Neuronal stem cell (in vitro differentiated cells): Measurements from ENCODE around the gene SYNE3.

ENCODE experiments used
- DNase-seq: peaks from one replicate; pipeline ENCODE4 v3.0.0-alpha.2; 2013; ENCODE audit warnings: low spot score
- H2AFZ ChIP-seq: one replicate; pipeline ENCODE4 v1.6.1; 2013; ENCODE audit warnings: mild to moderate bottlenecking, low read length, inconsistent platforms
- H2AK5ac ChIP-seq: 2 replicates; pipeline ENCODE4 v1.6.1; 2013; ENCODE audit warnings: low read depth, mild to moderate bottlenecking, inconsistent platforms, low read length, moderate library complexity, mixed read lengths
- H2BK120ac ChIP-seq: 2 replicates; pipeline ENCODE4 v1.6.1; 2013; ENCODE audit warnings: low read depth, mild to moderate bottlenecking, inconsistent platforms, low read length, moderate library complexity, mixed read lengths
- H2BK12ac ChIP-seq: one replicate; pipeline ENCODE4 v1.6.1; 2013; ENCODE audit warnings: low read length, inconsistent platforms
- H2BK15ac ChIP-seq: 2 replicates; pipeline ENCODE4 v1.6.1; 2013; ENCODE audit warnings: mild to moderate bottlenecking, low read length, inconsistent platforms, mixed read lengths
- H2BK5ac ChIP-seq: one replicate; pipeline ENCODE4 v1.6.1; 2013; ENCODE audit warnings: inconsistent platforms, mild to moderate bottlenecking, low read length, moderate library complexity
- H3K14ac ChIP-seq: one replicate; pipeline ENCODE4 v1.6.1; 2013; ENCODE audit warnings: low read length, inconsistent platforms
- H3K18ac ChIP-seq: 2 replicates; pipeline ENCODE4 v1.6.1; 2013; ENCODE audit warnings: low read length, inconsistent platforms
- H3K23ac ChIP-seq: 2 replicates; pipeline ENCODE4 v1.6.1; 2013; ENCODE audit warnings: low read depth, mild to moderate bottlenecking, mixed read lengths, low read length, inconsistent platforms; ENCODE audit not compliant: poor library complexity
- H3K27ac ChIP-seq: replicated peaks from 3 replicates; pipeline ENCODE4 v1.5.1; 2013; ENCODE audit warnings: low read length, inconsistent platforms
- H3K27me3 ChIP-seq, 3 experiments: 2 replicates each; pipeline ENCODE4 v1.6.1; 2013; ENCODE audit warnings: low read length in 3 of 3, mild to moderate bottlenecking in 2 of 3, inconsistent platforms in 1 of 3, low read depth in 1 of 3, mixed read lengths in 1 of 3, moderate library complexity in 1 of 3; ENCODE audit not compliant: control insufficient read depth in 3 of 3, insufficient read depth in 3 of 3
- H3K36me3 ChIP-seq, 2 donors: replicated peaks in 1 of 2; 2 replicates each; pipeline ENCODE4 v1.6.1; 2013; ENCODE audit warnings: low read length in 2 of 2; ENCODE audit not compliant: control insufficient read depth in 2 of 2, insufficient read depth in 2 of 2
- H3K4ac ChIP-seq: 2 replicates; pipeline ENCODE4 v1.6.1; 2013; ENCODE audit warnings: inconsistent platforms, mild to moderate bottlenecking, low read length, moderate library complexity
- H3K4me1 ChIP-seq, 2 donors: 1 replicate in 1 of 2; 2 replicates in 1 of 2; pipeline ENCODE4 v1.6.1; 2013; ENCODE audit warnings: low read length in 2 of 2, low read depth in 1 of 2; ENCODE audit not compliant: control insufficient read depth in 2 of 2, insufficient read depth in 1 of 2
- H3K4me2 ChIP-seq: one replicate; pipeline ENCODE4 v1.6.1; 2013; ENCODE audit warnings: mild to moderate bottlenecking, low read length, inconsistent platforms; ENCODE audit not compliant: insufficient read depth, poor library complexity, severe bottlenecking
- H3K4me3 ChIP-seq, 2 donors: 2 replicates each; pipeline ENCODE4 v1.5.1; 2013; ENCODE audit warnings: low read length in 2 of 2, mild to moderate bottlenecking in 2 of 2, inconsistent platforms in 1 of 2, moderate library complexity in 1 of 2
- H3K79me1 ChIP-seq: one replicate; pipeline ENCODE4 v1.6.1; 2013; ENCODE audit warnings: low read depth, mild to moderate bottlenecking, inconsistent platforms, low read length, moderate library complexity
- H3K9ac ChIP-seq: one replicate; pipeline ENCODE4 v1.6.1; 2013; ENCODE audit warnings: mild to moderate bottlenecking, low read depth, low read length, inconsistent platforms; ENCODE audit not compliant: poor library complexity
- H3K9me3 ChIP-seq, 2 donors: replicated peaks in 1 of 2; 2 replicates each; pipeline versions ENCODE3 to v1.6.1; 2013; ENCODE audit warnings: low read length in 2 of 2, mild to moderate bottlenecking in 2 of 2, inconsistent platforms in 1 of 2, low read depth in 1 of 2, mixed read lengths in 1 of 2, moderate library complexity in 1 of 2; ENCODE audit not compliant: control insufficient read depth in 2 of 2, insufficient read depth in 1 of 2
- H4K8ac ChIP-seq: one replicate; pipeline ENCODE4 v1.6.1; 2013; ENCODE audit warnings: low read depth, mild to moderate bottlenecking, inconsistent platforms, low read length, moderate library complexity
- H4K91ac ChIP-seq: one replicate; pipeline ENCODE4 v1.6.1; 2013; ENCODE audit warnings: low read length, low read depth, mild to moderate bottlenecking, inconsistent platforms; ENCODE audit not compliant: poor library complexity
- WGBS, 2 donors: extraction: QIAGEN DNeasy Blood & Tissue Kit; methylation state at CpG; one replicate each; pipeline ENCODE4 v1.1.7; 2013; ENCODE audit warnings: missing lambda C conversion rate in 2 of 2, mixed read lengths in 1 of 2; ENCODE audit not compliant: insufficient read length in 2 of 2, insufficient replicate concordance in 1 of 2; ENCODE audit errors: extremely low coverage in 2 of 2; 5-methylcytosine and 5-hydroxymethylcytosine counted together

Gene SYNE3

DNA sequence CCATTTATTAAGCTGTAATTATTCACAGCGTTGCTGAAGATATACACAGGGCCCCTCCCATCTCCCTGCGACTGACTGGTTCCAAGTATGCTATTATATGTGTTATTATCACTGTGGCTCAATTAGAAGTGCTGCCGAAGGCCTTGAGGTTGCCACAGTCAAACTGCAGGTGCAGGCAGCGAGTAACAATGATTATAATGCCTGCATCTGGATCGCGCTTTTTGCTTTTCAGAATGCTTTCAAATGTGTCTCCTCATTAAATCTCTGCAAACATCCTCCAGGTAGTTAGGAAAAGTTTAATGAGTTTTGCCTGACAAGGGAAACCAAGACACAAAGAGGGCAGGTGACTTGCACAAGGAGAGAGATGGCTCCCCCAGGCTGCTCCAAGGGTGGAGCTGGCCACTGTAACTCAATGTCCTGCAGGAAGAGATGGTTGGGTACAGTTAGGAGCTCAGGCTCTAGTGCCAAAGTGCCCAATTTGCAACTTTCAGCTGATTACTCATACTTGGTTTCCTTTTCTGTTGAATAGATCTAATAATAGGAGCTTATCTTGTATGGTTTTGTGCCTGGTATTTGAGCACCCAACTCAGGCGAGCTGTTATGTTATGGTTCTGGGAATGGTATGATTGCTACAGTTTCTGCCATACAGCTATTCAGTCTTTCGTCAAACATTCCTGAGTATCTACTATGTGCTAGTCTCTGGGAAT, 1.7 kb upstream of the SYNE3 start:
- Histone ChIP-seq H2BK12ac (no peak overlapping the region), H3K14ac (no peak overlapping the region), H3K79me1 (no peaks in the 10 kb centered on the region), H4K91ac (no peak overlapping the region), H3K18ac (no peak overlapping the region), H3K36me3 (no peaks in the 10 kb centered on the region), H2BK5ac (no peak overlapping the region), H3K4ac (no peak overlapping the region), H2AK5ac (no peak overlapping the region), H3K27ac (no peak overlapping the region), H4K8ac (no peak overlapping the region), H3K4me3 (no peak overlapping the region), H3K9ac (no peak overlapping the region), H2BK120ac (no peak overlapping the region), H3K4me2 (no peak overlapping the region), H3K27me3 (peaks cover 0 to 39% (median 20%) of the 10 kb centered on the region in 3 experiments), H2BK15ac (no peak overlapping the region), H3K4me1 (peaks cover 16 to 22% of the 10 kb centered on the region in 2 donors), H3K23ac (no peak overlapping the region), H2AFZ (no peak overlapping the region), H3K9me3 (no peaks in the 10 kb centered on the region)
- WGBS, 2 donors = no CpG with 5 or more reads among the region's 8 CpGs
- DNase-seq = no peak

DNA sequence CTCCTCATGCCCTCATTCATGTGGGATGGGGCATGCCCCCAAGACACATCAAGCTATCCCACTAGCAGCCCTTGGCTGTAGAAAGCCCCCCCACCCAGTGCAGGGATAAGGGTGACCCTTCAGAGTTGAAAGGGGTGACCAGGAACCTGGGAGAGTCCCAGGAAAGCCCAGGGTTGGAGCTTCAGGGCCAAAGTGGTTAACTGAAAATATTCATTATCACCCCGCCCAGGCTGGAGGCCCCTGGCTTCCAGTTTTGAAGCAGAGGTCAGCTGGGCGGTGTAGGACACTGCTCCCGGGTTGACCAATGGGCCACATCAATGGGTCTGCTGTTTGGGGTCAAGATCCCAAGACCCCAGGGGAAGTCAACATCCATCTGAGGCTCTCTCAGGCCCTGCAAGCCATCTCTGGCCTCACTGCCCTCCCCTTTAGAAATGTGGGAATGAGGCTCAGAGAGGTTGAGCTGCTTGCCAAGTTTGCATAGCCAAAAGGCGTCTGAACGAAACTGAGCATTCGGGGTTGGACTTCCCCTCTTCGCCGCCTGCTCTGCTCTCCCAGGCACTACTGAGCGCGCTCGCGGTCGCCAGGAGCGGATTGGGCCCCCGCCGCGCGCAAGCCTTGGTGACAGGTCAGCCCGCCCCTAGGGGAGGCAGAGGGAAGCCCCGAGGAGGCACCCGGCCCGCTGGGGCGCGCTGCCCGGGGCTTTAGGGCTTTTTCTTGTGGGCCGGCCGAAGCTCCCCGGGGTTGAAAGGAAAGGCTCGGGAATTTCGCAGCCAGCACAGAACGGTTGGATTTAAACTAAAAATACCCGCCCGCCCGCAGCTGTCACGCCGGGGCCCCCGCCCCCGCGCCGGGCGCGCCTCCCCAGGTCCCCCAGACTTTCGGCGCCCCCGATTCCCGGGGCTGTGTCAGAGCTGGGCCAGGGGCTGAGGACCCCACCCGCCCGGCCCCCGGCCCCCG, 576 bp downstream of the SYNE3 start:
- Histone ChIP-seq H3K27me3 (peaks cover 0 to 43% (median 20%) of the 10 kb centered on the region in 3 experiments), H2BK12ac (no peak overlapping the region), H2BK15ac (no peak overlapping the region), H3K27ac (no peak overlapping the region), H2BK5ac (no peak overlapping the region), H3K23ac (no peak overlapping the region), H3K4me1 (peaks cover 16 to 22% of the 10 kb centered on the region in 2 donors), H3K36me3 (no peaks in the 10 kb centered on the region), H3K18ac (no peak overlapping the region), H3K14ac (no peak overlapping the region), H3K4me2 (peak overlapping the region; percentile 80), H4K8ac (no peak overlapping the region), H2AFZ (peak overlapping the region; percentile 80), H3K4me3 (peak overlapping the region; percentile 34 to 73), H3K9ac (peak overlapping the region; percentile 13), H3K79me1 (no peaks in the 10 kb centered on the region), H2BK120ac (no peak overlapping the region), H3K4ac (no peak overlapping the region), H4K91ac (no peak overlapping the region), H2AK5ac (no peak overlapping the region), H3K9me3 (no peaks in the 10 kb centered on the region)
- WGBS, 2 donors = no CpG with 5 or more reads among the region's 50 CpGs
- DNase-seq = peak; percentile 44

GRCh38 chr14:95515080-95515489, 1.4 kb downstream of the SYNE3 start:
- no peak overlapping the region for H3K27ac ChIP-seq
- H3K14ac ChIP-seq = no peak overlapping the region
- H4K91ac ChIP-seq = no peak overlapping the region
- H4K8ac ChIP-seq = no peak overlapping the region
- H3K4me1 ChIP-seq = peaks cover 16 to 22% of the 10 kb centered on the region in 2 donors
- no peak overlapping the region for H3K4me2 ChIP-seq
- no peaks in the 10 kb centered on the region for H3K9me3 ChIP-seq
- peak overlapping the region; percentile 26 for H3K9ac ChIP-seq
- peaks cover 0 to 43% (median 20%) of the 10 kb centered on the region in 3 experiments for H3K27me3 ChIP-seq
- no peak overlapping the region for H3K18ac ChIP-seq
- no peak overlapping the region for H2BK12ac ChIP-seq
- H3K79me1 ChIP-seq = no peaks in the 10 kb centered on the region
- H3K36me3 ChIP-seq = no peaks in the 10 kb centered on the region
- no peak overlapping the region for H2BK15ac ChIP-seq
- H2BK120ac ChIP-seq = no peak overlapping the region
- peak overlapping the region; percentile 53 for H2AFZ ChIP-seq
- H3K4ac ChIP-seq = no peak overlapping the region
- no peak for DNase-seq
- H3K23ac ChIP-seq = no peak overlapping the region
- H2AK5ac ChIP-seq = no peak overlapping the region
- no peak overlapping the region for H2BK5ac ChIP-seq
- no peak overlapping the region for H3K4me3 ChIP-seq
- no CpG with 5 or more reads among the region's 9 CpGs for WGBS, 2 donors
